ENCODE data around the gene NSUN7.

Gene NSUN7

GRCh38 chr4:40846532-40846931, 96.8 kb downstream of the NSUN7 start:
- DNase-seq = no peak

GRCh38 chr4:40848251-40848650, 98.5 kb downstream of the NSUN7 start:
- no peak for DNase-seq

GRCh38 chr4:40848940-40849339, 99.2 kb downstream of the NSUN7 start:
- no peak for DNase-seq

- no peak for DNase-seq
Observed at GRCh38 chr4:40850496-40850895, 100.7 kb downstream of the NSUN7 start.

GRCh38 chr4:40856277-40856839, 106.6 kb downstream of the NSUN7 start:
- DNase-seq = peak in 1 of 4 experiments; percentile 9

- peak; percentile 50 to 86 (median 68) for DNase-seq
Observed at GRCh38 chr4:40856840-40857362, 107.1 kb downstream of the NSUN7 start.

- DNase-seq = peak in 3 of 4 experiments; percentile 10 to 53 (median 51)
Observed at GRCh38 chr4:40857956-40858355, 108.2 kb downstream of the NSUN7 start.

GRCh38 chr4:40858962-40859361, 109.2 kb downstream of the NSUN7 start:
- DNase-seq = no peak
